K562 (cell line): ENCODE results near the gene TFF2. TPM values are rescaled to one million over a fixed set of nuclear protein-coding genes. Genes with fewer than 3 reads are reported as not detected.

Experiments used
- GABPB2 ChIP-seq: fragments of 250-450 bp; sonication (Bioruptor Pico); conservative IDR thresholded peaks from 2 replicates; pipeline ENCODE4 v1.5.1; 2021; ENCODE audit warnings: mild to moderate bottlenecking
- HDAC1 ChIP-seq, 2 experiments: fragments of 450-650 bp; IDR thresholded peaks; 2 replicates each; pipeline ENCODE4 v1.6.1; 2016 to 2017; ENCODE audit warnings: inconsistent platforms in 1 of 2, mild to moderate bottlenecking in 1 of 2, moderate library complexity in 1 of 2
- HDAC3 ChIP-seq: fragments of 450-650 bp; IDR thresholded peaks from 2 replicates; pipeline ENCODE4 v1.6.1; 2018; ENCODE audit warnings: borderline replicate concordance, mild to moderate bottlenecking, moderate library complexity; ENCODE audit not compliant: partially characterized antibody
- KLF13 ChIP-seq: fragments of 450-650 bp; IDR thresholded peaks from 2 replicates; pipeline ENCODE4 v1.6.1; 2016; ENCODE audit warnings: missing genetic modification characterization, low read depth, mild to moderate bottlenecking, missing compliant biosample characterization, moderate library complexity, borderline replicate concordance
- PTTG1 ChIP-seq: fragments of 450-650 bp; IDR thresholded peaks from 2 replicates; pipeline ENCODE4 v1.6.1; 2016; ENCODE audit warnings: low read depth, mild to moderate bottlenecking, missing genetic modification characterization, missing compliant biosample characterization
- YBX1 ChIP-seq: fragments of 450-650 bp; IDR thresholded peaks from 2 replicates; pipeline ENCODE4 v1.7.1; 2016; ENCODE audit warnings: mild to moderate bottlenecking
- ZNF384 ChIP-seq: IDR thresholded peaks from 2 replicates; pipeline ENCODE4 v1.6.1; 2012; ENCODE audit warnings: low read depth, low read length, improper control_type of control experiment
- ZNF561 ChIP-seq: fragments of 450-650 bp; formaldehyde crosslinking; conservative IDR thresholded peaks from 2 replicates; pipeline ENCODE4 v1.4.0; 2020; ENCODE audit warnings: mild to moderate bottlenecking, moderate library complexity
- ZNF778 ChIP-seq: fragments of 450-650 bp; formaldehyde crosslinking; IDR thresholded peaks from 2 replicates; pipeline ENCODE4 v1.4.0; 2020; ENCODE audit warnings: mild to moderate bottlenecking, moderate library complexity
- polyA plus RNA-seq, 8 experiments: library from polyadenylated mRNA; depleted of rRNA in 4 of 8; stranded (reverse) in 5 of 8; unstranded in 3 of 8; fragments of >200 nt; fragmentation: Nextera tagmentation in 2 of 8; fragmentation: Illumina TruSeq in 1 of 8; extraction: Ambion mirVana in 2 of 8; extraction: Trizol in 1 of 8; gene quantifications; 2 replicates each; pipeline versions ENCODE4 v1.2.1 to v1.2.3, GENCODE V29; 2011 to 2014; ENCODE audit warnings: inconsistent platforms in 1 of 8, missing spikeins in 1 of 8
- total RNA-seq, 7 experiments: library from RNA; depleted of rRNA in 6 of 7; stranded (reverse); fragments of >200 nt in 6 of 7; fragmentation: Illumina TruSeq in 2 of 7; extraction: Trizol in 2 of 7; gene quantifications; 2 replicates each; pipeline versions ENCODE4 v1.2.1 to v1.2.3, GENCODE V29; 2011 to 2021; ENCODE audit warnings: low replicate concordance in 1 of 7
- TF ChIP-seq, protein P1 (sequence below): fragments of 450-650 bp; formaldehyde crosslinking; conservative IDR thresholded peaks from 2 replicates; pipeline ENCODE4 v1.4.0; 2022; ENCODE audit warnings: mild to moderate bottlenecking, missing genetic modification characterization
- TF ChIP-seq, protein P2 (sequence below): fragments of 200-800 bp; sonication (Bioruptor generic); IDR thresholded peaks from 2 replicates; pipeline ENCODE4 v1.6.1; 2016; ENCODE audit warnings: missing genetic modification characterization, missing compliant biosample characterization
- TF ChIP-seq, protein P3 (sequence below): fragments of 250-450 bp; sonication (Bioruptor Pico); IDR thresholded peaks from 2 replicates; pipeline ENCODE4 v1.5.0; 2020; ENCODE audit warnings: mild to moderate bottlenecking

TFF2 gene
- total and polyA plus RNA-seq, 9 of the 15 experiments (the other 6 are each of a cell fraction or from before 2014, with no cell fraction given), result not detected

DNA sequence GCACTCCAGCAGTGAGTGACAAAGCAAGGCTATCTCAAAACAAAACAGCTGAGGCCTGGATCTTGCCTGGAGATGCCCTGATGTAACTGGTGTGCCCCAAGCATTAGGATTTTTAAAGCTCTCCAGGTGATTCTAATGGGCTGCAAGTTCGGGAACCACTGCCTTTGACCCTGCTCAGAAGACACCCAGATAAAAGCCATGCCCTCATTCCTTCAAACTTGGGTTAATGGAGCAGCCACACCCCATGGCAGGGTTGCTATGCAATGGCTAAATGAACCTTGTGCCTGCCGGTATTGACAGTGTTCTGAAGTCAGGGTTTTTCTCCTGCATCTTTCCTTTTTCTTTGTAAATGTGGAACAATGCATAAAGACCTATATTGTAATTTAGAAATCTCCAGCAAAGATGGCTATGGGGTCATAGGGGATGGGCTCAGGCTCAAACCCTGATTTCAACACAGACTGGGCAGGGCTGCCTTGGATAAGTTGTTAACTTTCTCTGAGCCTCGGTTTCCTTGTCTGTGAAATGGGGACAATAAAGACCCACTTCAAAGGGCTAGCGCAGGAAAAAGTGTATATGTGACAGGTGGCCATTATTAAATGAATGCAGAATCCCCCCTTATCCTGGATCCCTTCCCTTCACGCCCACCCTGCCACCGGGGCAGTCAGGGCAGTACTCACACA, 36.0 kb downstream of the TFF2 start (continued):
- TF ChIP-seq, protein P1, sequence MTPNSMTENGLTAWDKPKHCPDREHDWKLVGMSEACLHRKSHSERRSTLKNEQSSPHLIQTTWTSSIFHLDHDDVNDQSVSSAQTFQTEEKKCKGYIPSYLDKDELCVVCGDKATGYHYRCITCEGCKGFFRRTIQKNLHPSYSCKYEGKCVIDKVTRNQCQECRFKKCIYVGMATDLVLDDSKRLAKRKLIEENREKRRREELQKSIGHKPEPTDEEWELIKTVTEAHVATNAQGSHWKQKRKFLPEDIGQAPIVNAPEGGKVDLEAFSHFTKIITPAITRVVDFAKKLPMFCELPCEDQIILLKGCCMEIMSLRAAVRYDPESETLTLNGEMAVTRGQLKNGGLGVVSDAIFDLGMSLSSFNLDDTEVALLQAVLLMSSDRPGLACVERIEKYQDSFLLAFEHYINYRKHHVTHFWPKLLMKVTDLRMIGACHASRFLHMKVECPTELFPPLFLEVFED (CRISPR knock-in tag), result no peak
- TF ChIP-seq PTTG1 (tag) (no peak), ZNF561 (CRISPR knock-in tag) (no peak), KLF13 (no peak), HDAC3 (no peak), HDAC1 (IDR thresholded peaks at IDR 0.05) (no peak), GABPB2 (CRISPR knock-in tag) (no peak), ZNF778 (CRISPR knock-in tag) (no peak), YBX1 (no peak), ZNF384 (no peak)
- TF ChIP-seq, protein P2, sequence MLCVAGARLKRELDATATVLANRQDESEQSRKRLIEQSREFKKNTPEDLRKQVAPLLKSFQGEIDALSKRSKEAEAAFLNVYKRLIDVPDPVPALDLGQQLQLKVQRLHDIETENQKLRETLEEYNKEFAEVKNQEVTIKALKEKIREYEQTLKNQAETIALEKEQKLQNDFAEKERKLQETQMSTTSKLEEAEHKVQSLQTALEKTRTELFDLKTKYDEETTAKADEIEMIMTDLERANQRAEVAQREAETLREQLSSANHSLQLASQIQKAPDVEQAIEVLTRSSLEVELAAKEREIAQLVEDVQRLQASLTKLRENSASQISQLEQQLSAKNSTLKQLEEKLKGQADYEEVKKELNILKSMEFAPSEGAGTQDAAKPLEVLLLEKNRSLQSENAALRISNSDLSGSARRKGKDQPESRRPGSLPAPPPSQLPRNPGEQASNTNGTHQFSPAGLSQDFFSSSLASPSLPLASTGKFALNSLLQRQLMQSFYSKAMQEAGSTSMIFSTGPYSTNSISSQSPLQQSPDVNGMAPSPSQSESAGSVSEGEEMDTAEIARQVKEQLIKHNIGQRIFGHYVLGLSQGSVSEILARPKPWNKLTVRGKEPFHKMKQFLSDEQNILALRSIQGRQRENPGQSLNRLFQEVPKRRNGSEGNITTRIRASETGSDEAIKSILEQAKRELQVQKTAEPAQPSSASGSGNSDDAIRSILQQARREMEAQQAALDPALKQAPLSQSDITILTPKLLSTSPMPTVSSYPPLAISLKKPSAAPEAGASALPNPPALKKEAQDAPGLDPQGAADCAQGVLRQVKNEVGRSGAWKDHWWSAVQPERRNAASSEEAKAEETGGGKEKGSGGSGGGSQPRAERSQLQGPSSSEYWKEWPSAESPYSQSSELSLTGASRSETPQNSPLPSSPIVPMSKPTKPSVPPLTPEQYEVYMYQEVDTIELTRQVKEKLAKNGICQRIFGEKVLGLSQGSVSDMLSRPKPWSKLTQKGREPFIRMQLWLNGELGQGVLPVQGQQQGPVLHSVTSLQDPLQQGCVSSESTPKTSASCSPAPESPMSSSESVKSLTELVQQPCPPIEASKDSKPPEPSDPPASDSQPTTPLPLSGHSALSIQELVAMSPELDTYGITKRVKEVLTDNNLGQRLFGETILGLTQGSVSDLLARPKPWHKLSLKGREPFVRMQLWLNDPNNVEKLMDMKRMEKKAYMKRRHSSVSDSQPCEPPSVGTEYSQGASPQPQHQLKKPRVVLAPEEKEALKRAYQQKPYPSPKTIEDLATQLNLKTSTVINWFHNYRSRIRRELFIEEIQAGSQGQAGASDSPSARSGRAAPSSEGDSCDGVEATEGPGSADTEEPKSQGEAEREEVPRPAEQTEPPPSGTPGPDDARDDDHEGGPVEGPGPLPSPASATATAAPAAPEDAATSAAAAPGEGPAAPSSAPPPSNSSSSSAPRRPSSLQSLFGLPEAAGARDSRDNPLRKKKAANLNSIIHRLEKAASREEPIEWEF (CRISPR knock-in tag), result no peak
- TF ChIP-seq, protein P3, sequence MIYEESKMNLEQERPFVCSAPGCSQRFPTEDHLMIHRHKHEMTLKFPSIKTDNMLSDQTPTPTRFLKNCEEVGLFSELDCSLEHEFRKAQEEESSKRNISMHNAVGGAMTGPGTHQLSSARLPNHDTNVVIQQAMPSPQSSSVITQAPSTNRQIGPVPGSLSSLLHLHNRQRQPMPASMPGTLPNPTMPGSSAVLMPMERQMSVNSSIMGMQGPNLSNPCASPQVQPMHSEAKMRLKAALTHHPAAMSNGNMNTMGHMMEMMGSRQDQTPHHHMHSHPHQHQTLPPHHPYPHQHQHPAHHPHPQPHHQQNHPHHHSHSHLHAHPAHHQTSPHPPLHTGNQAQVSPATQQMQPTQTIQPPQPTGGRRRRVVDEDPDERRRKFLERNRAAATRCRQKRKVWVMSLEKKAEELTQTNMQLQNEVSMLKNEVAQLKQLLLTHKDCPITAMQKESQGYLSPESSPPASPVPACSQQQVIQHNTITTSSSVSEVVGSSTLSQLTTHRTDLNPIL (CRISPR knock-in tag), result no peak
